GM21423 (cell line): ENCODE results near the gene F8.

Source experiments
- ATAC-seq: cut with Tn5 transposase; IDR thresholded peaks from one replicate; pipeline ENCODE4 v1.9.1; 2021; ENCODE audit warnings: mild to moderate bottlenecking, moderate library complexity; ENCODE audit not compliant: unreplicated experiment

Gene F8

GRCh38 chrX:155022585-155022984, at the start of gene F8:
Gene F8 (minus strand): TSS chrX:155022723. CDS start chrX:155022552, 171 bp downstream.
- ATAC-seq: no peak

GRCh38 chrX:155071694-155072280, 49.3 kb upstream of the F8 start:
- peak; percentile 11 for ATAC-seq

GRCh38 chrX:155070975-155071693, 48.6 kb upstream of the F8 start, which contains the start of the genes BRCC3, CMC4 and MTCP1:
Gene BRCC3 (plus strand): TSS chrX:155071508. CDS start chrX:155071528, 20 bp downstream.
Gene CMC4 (minus strand): TSS chrX:155071136. CDS start chrX:155064023, 7,113 bp downstream.
Gene MTCP1 (minus strand): TSS chrX:155071136. CDS start chrX:155066010, 5,126 bp downstream.
- peak; percentile 87 for ATAC-seq

GRCh38 chrX:155070663-155070974, 48.1 kb upstream of the F8 start:
- ATAC-seq: peak; percentile 20

- no peak for ATAC-seq
Observed at GRCh38 chrX:155070038-155070437, 47.5 kb upstream of the F8 start.

- ATAC-seq: no peak
Observed at GRCh38 chrX:155069414-155069813, 46.9 kb upstream of the F8 start.

- ATAC-seq: no peak
Observed at GRCh38 chrX:155068165-155068564, 45.6 kb upstream of the F8 start.

- no peak for ATAC-seq
Observed at GRCh38 chrX:155065035-155065734, 42.7 kb upstream of the F8 start.

- ATAC-seq: no peak
Observed at GRCh38 chrX:155061760-155062159, 39.2 kb upstream of the F8 start.

GRCh38 chrX:155056877-155057792, 34.6 kb upstream of the F8 start:
- ATAC-seq: peak; percentile 71

GRCh38 chrX:155056471-155056870, 33.9 kb upstream of the F8 start:
- ATAC-seq: no peak

GRCh38 chrX:155055494-155055893, 33.0 kb upstream of the F8 start:
- ATAC-seq: no peak

GRCh38 chrX:155054255-155054654, 31.7 kb upstream of the F8 start:
- ATAC-seq: no peak

- ATAC-seq: no peak
Observed at GRCh38 chrX:155053656-155054055, 31.1 kb upstream of the F8 start.

GRCh38 chrX:155052738-155053498, 30.4 kb upstream of the F8 start:
- no peak for ATAC-seq

- no peak for ATAC-seq
Observed at GRCh38 chrX:155048977-155049619, 26.6 kb upstream of the F8 start.

GRCh38 chrX:155046811-155047528, 24.4 kb upstream of the F8 start:
- ATAC-seq: no peak

GRCh38 chrX:155046129-155046810, 23.7 kb upstream of the F8 start:
- ATAC-seq: no peak
